BLaER1 (cell line): ENCODE data around the gene TRIM51.

Experiments
- H3K27ac ChIP-seq: shearing (Covaris generic); formaldehyde crosslinking; 2 replicates; pipeline ENCODE4 v1.8.1; 2022
- H3K27me3 ChIP-seq: shearing (Covaris generic); formaldehyde crosslinking; 2 replicates; pipeline ENCODE4 v1.8.1; 2022
- H3K36me3 ChIP-seq: shearing (Covaris generic); formaldehyde crosslinking; 2 replicates; pipeline ENCODE4 v1.8.1; 2022
- H3K4me1 ChIP-seq: shearing (Covaris generic); formaldehyde crosslinking; 2 replicates; pipeline ENCODE4 v1.8.1; 2022
- H3K4me2 ChIP-seq: shearing (Covaris generic); formaldehyde crosslinking; 2 replicates; pipeline ENCODE4 v1.8.1; 2022
- H3K4me3 ChIP-seq: shearing (Covaris generic); formaldehyde crosslinking; 2 replicates; pipeline ENCODE4 v1.8.1; 2022
- H3K9ac ChIP-seq: shearing (Covaris generic); formaldehyde crosslinking; 2 replicates; pipeline ENCODE4 v1.8.1; 2022
- H3K9me3 ChIP-seq: shearing (Covaris generic); formaldehyde crosslinking; 2 replicates; pipeline ENCODE4 v1.8.1; 2022
- H4K20me1 ChIP-seq: shearing (Covaris generic); formaldehyde crosslinking; 2 replicates; pipeline ENCODE4 v1.8.1; 2022
- Cebpa-rat ChIP-seq: shearing (Covaris generic); IDR thresholded peaks from 2 replicates; pipeline ENCODE4 v1.8.1; 2022

Gene TRIM51

DNA sequence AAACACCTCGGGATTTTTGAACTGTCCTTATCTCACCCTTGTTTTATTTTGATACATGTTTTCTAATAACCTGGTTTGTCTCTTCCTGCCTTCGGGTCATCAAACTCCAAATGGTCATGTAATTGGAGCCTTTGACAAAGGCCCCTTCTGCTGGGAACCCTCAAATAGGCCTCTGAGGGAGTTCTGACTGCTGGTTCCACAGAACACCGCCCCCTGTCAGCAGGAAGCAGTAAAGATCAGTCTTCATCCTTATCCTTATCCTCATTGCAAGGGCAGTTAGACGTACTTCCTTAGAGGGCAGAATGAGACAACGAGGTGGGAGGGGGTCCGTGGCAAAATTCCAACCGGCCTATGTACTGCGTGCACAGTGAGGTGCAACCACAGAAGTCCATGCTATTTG is 12.1 kb downstream of the TRIM51 start:
- H3K4me2 ChIP-seq = no peak overlapping the region
- no peaks in the 10 kb centered on the region for H3K9me3 ChIP-seq
- H3K27ac ChIP-seq = no peak overlapping the region
- H4K20me1 ChIP-seq = no peaks in the 10 kb centered on the region
- H3K36me3 ChIP-seq = no peaks in the 10 kb centered on the region
- H3K27me3 ChIP-seq = no peaks in the 10 kb centered on the region
- no peak overlapping the region for H3K4me3 ChIP-seq
- H3K9ac ChIP-seq = no peak overlapping the region
- no peaks in the 10 kb centered on the region for H3K4me1 ChIP-seq
- no peak for TF ChIP-seq Cebpa-rat

DNA sequence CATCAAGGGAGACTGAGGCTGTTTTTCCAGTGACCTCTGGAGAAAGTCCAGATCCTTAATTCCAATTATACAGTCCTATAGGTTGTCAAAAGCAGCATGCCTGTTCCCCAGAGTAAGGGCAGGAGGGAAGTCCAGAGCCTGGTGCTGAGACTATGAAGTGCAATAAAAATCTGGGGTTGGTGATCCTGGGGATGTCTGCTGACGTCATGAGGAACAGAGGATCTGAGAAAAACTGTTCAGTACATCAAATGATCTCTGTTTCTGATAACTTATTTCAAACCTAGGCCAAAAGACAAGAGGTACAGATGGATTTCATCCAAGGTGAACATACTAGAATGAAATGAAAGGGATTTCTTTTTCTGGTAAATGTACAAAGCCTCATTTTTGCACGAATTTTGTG is 19.2 kb downstream of the TRIM51 start:
- H3K4me1 ChIP-seq = no peaks in the 10 kb centered on the region
- TF ChIP-seq Cebpa-rat = no peak
- no peak overlapping the region for H3K4me3 ChIP-seq
- H3K9ac ChIP-seq = no peak overlapping the region
- no peaks in the 10 kb centered on the region for H3K27me3 ChIP-seq
- no peaks in the 10 kb centered on the region for H4K20me1 ChIP-seq
- H3K4me2 ChIP-seq = no peak overlapping the region
- H3K9me3 ChIP-seq = no peaks in the 10 kb centered on the region
- no peaks in the 10 kb centered on the region for H3K36me3 ChIP-seq
- no peak overlapping the region for H3K27ac ChIP-seq

DNA sequence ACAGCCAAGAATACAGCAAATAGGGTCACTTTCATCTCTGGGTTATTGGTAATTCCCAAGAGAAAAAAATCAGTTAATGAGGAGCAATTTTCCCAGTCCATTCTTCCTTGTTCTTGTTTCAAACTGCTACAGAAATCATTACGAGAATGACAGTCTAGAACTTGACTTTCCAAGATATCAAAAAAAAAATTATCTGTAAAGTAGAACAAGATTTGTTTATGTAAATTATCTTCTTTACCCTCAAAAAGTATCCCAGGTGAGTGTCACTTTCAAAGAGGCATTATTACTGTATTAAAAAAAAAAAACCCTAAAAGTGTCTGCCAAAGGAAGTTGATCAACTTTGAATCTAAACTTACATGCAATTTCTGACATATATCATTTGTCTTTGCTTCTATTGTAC is 31.4 kb downstream of the TRIM51 start, which contains the start of gene OR5W2:
Gene OR5W2, minus strand, starts transcription at position 101 of the 400 bp plus-strand sequence. Its CDS starts 0 bp downstream, at position 101.
- Histone ChIP-seq H4K20me1 (no peaks in the 10 kb centered on the region), H3K36me3 (no peaks in the 10 kb centered on the region), H3K4me2 (no peak within 1 kb of the TSS), H3K4me1 (no peaks in the 10 kb centered on the region), H3K27ac (no peak within 1 kb of the TSS), H3K9ac (no peak within 1 kb of the TSS), H3K4me3 (no peak within 1 kb of the TSS), H3K27me3 (no peaks in the 10 kb centered on the region), H3K9me3 (no peaks in the 10 kb centered on the region)
- no peak for TF ChIP-seq Cebpa-rat

DNA sequence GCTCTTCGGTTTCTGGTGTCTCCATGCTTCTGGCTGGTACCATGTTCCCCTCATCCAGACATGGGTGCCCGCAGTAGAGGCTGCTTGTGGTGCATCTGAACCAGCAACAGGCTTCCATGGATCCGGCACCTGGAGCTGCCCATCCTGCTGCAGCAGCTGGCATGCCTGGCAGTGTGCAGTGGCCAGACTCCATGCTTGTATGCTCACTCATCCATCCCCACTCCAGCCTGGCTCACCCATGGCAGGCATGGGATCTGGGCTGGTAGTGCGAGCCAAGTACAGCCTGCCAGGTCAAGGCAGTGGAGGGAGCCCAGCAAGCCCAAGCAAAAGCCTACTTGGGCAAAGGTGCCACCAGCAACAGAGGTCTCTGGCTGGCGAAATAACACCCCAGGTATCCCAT is 37.4 kb downstream of the TRIM51 start:
- Histone ChIP-seq H3K4me1 (no peaks in the 10 kb centered on the region), H4K20me1 (no peaks in the 10 kb centered on the region), H3K27me3 (no peaks in the 10 kb centered on the region), H3K36me3 (no peaks in the 10 kb centered on the region), H3K9ac (no peak overlapping the region), H3K9me3 (no peaks in the 10 kb centered on the region), H3K27ac (no peak overlapping the region), H3K4me3 (no peak overlapping the region), H3K4me2 (no peak overlapping the region)
- TF ChIP-seq Cebpa-rat = no peak

DNA sequence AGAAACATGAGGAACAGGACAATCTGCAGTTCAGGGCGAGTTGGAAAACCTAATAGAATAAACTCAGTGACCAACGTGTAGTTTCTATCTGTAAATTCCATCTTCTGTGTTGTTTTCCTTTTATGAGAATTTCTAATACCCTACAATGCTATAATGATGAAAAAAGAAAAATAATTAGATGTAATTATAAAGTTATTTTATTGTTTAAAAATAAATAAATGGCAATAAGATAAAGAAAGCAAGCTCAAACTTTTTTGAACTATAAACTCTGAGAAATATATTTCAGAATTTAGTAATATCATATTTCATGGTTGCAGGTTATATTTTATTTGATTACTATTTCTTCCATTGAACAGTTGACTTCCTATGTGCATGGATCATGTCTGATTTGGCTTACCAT is 53.2 kb downstream of the TRIM51 start, which contains the start of gene OR5I1:
Gene OR5I1, minus strand, starts transcription at position 101 of the 400 bp plus-strand sequence. Its CDS starts 0 bp downstream, at position 101.
- no peaks in the 10 kb centered on the region for H4K20me1 ChIP-seq
- H3K36me3 ChIP-seq = no peaks in the 10 kb centered on the region
- H3K9ac ChIP-seq = no peak within 1 kb of the TSS
- H3K27me3 ChIP-seq = no peaks in the 10 kb centered on the region
- no peak within 1 kb of the TSS for H3K4me2 ChIP-seq
- no peak for TF ChIP-seq Cebpa-rat
- no peak within 1 kb of the TSS for H3K4me3 ChIP-seq
- H3K9me3 ChIP-seq = no peaks in the 10 kb centered on the region
- H3K27ac ChIP-seq = no peak within 1 kb of the TSS
- H3K4me1 ChIP-seq = no peaks in the 10 kb centered on the region
